Measurements from ENCODE around the gene LGALS12.

Gene LGALS12

DNA sequence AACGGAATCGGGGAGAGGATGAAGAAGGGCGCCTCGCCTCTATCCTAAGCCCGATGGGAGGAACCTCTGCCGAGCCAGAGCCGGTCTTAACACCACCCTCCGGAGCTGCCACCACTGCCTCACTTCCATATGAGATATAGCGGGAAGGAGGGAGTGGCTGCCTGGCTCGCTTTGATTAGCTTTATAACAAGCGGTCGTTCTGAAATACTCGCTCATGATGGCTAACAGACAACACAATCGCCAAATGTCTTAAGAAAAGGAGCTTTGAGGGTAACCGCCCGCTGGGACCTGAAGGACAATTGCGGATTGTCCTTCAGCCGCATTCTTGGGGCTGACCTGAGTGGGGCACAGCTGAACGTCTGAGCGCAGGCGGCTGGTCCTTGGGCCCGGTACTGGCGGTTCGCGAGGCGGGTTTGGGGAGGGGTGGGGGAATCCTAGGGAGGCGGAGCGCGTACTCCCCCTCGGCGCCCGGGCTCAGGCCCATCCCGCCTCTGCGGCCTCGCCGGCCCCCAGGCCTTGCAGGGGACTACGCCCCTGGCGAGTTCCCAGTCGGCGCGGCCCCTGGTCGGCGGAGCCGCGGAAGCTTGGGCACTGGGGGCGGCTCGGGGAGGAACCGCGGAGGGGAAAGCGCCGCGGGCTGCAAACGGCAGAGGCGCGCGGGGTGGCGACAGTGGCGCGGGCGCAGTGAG lies 15.2 kb upstream of the LGALS12 start, which contains the start of gene PLAAT5:
TSS of gene PLAAT5 (minus strand) at position 617 of the 689 bp plus-strand sequence. CDS start at position 484, 133 bp downstream.
- H3K4me1 ChIP-seq (ENCODE audit: insufficient read depth, low read length) = no peaks in the 10 kb centered on the region
- H3K4me2 ChIP-seq (ENCODE audit: insufficient read depth, low read length) = no peak within 1 kb of the TSS

DNA sequence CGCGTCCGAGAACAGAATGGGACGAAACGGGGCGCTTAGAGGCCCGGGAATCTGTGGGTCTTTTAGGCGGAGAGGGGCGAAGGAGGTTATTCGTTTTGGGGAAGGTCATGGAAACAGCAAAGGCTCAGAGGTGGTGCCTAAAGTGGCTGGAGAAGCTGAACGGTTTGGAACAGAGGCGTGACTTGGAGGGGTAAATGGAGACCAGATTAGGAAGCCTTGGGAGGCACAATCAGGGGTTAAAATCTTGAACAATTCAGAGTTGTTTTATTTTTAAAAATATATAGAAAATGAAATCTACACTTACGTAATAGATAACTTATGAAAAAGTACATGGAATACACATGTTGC lies 14.7 kb upstream of the LGALS12 start:
- Histone ChIP-seq H2AFZ (ENCODE audit: low read depth, low read length) (no peak overlapping the region), H3K9me3 (ENCODE audit: insufficient read depth, low read length, severe bottlenecking) (no peaks in the 10 kb centered on the region), H3K4me3 (ENCODE audit: low read depth in 1 of 2, low read length in 2 of 2) (no peak overlapping the region), H3K79me2 (ENCODE audit: insufficient read depth, low read length) (no peaks in the 10 kb centered on the region), H3K9ac (ENCODE audit: low read depth, low read length) (no peak overlapping the region), H3K4me2 (ENCODE audit: insufficient read depth, low read length) (no peak overlapping the region), H3K27me3 (ENCODE audit: insufficient read depth, low read length, poor library complexity) (peaks cover 37% of the 10 kb centered on the region), H3K4me1 (ENCODE audit: insufficient read depth, low read length) (no peaks in the 10 kb centered on the region), H3K36me3 (ENCODE audit: insufficient read depth, low read length) (no peaks in the 10 kb centered on the region), H4K20me1 (ENCODE audit: insufficient read depth, low read length) (no peaks in the 10 kb centered on the region), H3K27ac (ENCODE audit: low read length) (no peak overlapping the region)
- TF ChIP-seq EZH2 (IDR thresholded peaks at IDR 0.05; ENCODE audit: borderline replicate concordance, low read depth, low read length, severe bottlenecking) = no peak
- TF ChIP-seq, protein P1, sequence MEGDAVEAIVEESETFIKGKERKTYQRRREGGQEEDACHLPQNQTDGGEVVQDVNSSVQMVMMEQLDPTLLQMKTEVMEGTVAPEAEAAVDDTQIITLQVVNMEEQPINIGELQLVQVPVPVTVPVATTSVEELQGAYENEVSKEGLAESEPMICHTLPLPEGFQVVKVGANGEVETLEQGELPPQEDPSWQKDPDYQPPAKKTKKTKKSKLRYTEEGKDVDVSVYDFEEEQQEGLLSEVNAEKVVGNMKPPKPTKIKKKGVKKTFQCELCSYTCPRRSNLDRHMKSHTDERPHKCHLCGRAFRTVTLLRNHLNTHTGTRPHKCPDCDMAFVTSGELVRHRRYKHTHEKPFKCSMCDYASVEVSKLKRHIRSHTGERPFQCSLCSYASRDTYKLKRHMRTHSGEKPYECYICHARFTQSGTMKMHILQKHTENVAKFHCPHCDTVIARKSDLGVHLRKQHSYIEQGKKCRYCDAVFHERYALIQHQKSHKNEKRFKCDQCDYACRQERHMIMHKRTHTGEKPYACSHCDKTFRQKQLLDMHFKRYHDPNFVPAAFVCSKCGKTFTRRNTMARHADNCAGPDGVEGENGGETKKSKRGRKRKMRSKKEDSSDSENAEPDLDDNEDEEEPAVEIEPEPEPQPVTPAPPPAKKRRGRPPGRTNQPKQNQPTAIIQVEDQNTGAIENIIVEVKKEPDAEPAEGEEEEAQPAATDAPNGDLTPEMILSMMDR (IDR thresholded peaks at IDR 0.05; ENCODE audit: borderline replicate concordance, extremely low read depth, low read length, poor library complexity, severe bottlenecking) = no peak
- DNase-seq (no peak), ATAC-seq (ENCODE audit: insufficient read depth, low read depth) (no peak)

More for the DNA sequence above, 15.2 kb upstream of the LGALS12 start, which contains the start of gene PLAAT5:
- no peak within 1 kb of the TSS for H3K27ac ChIP-seq (ENCODE audit: low read length)
- no peak within 1 kb of the TSS for H3K4me3 ChIP-seq (ENCODE audit: low read depth in 1 of 2, low read length in 2 of 2)
- no peak within 1 kb of the TSS for H3K9ac ChIP-seq (ENCODE audit: low read depth, low read length)
- H3K79me2 ChIP-seq (ENCODE audit: insufficient read depth, low read length) = no peaks in the 10 kb centered on the region
- no peaks in the 10 kb centered on the region for H4K20me1 ChIP-seq (ENCODE audit: insufficient read depth, low read length)
- H3K36me3 ChIP-seq (ENCODE audit: insufficient read depth, low read length) = no peaks in the 10 kb centered on the region
- no peak for DNase-seq
- H3K27me3 ChIP-seq (ENCODE audit: insufficient read depth, low read length, poor library complexity) = peaks cover 37% of the 10 kb centered on the region
- no peak within 1 kb of the TSS for H2AFZ ChIP-seq (ENCODE audit: low read depth, low read length)
- H3K9me3 ChIP-seq (ENCODE audit: insufficient read depth, low read length, severe bottlenecking) = no peaks in the 10 kb centered on the region
- ATAC-seq (ENCODE audit: insufficient read depth, low read depth) = no peak
- TF ChIP-seq EZH2 (IDR thresholded peaks at IDR 0.05; ENCODE audit: borderline replicate concordance, low read depth, low read length, severe bottlenecking) = no peak
- TF ChIP-seq, protein P1 (IDR thresholded peaks at IDR 0.05; ENCODE audit: borderline replicate concordance, extremely low read depth, low read length, poor library complexity, severe bottlenecking) = no peak

DNA sequence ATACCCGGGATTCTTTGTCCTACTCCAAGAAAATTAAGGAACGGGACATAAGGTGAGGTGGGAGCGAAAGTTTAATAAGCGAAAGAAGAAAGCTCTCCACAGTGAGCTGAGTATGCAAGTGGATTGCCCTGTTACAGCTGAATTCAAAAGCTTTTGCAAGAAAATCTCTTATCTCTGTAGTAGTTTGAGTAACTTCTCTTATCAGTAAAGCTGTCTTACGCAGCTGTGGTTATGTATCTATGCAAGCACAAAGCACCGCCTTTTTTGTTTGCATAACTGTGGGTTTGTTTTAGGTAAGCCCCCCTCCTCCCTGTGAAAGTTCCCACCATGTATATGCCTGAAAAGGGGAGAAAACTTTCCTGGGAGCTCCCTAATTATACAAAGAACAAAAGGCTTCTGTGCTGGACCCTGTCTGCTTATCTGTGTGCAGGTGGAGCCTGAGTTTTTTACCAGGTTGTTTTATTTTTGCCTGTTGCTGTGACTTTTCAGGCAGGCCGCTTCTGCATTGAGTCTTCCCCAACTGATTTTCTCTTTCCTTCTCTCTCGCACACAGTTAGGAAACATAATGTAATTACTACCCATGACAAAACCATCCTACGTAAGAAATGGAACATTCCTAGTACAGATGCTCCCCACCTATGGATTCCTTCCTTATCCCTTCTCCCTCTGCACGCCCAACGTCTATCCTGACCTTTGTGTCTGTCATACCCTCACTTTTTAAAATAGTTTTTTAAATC lies 14.1 kb upstream of the LGALS12 start:
- Histone ChIP-seq H2AFZ (ENCODE audit: low read depth, low read length) (no peak overlapping the region), H3K4me2 (ENCODE audit: insufficient read depth, low read length) (no peak overlapping the region), H3K9ac (ENCODE audit: low read depth, low read length) (no peak overlapping the region), H3K36me3 (ENCODE audit: insufficient read depth, low read length) (no peaks in the 10 kb centered on the region), H3K27me3 (ENCODE audit: insufficient read depth, low read length, poor library complexity) (peaks cover 37% of the 10 kb centered on the region), H4K20me1 (ENCODE audit: insufficient read depth, low read length) (no peaks in the 10 kb centered on the region), H3K9me3 (ENCODE audit: insufficient read depth, low read length, severe bottlenecking) (no peaks in the 10 kb centered on the region), H3K4me3 (ENCODE audit: low read depth in 1 of 2, low read length in 2 of 2) (no peak overlapping the region), H3K27ac (ENCODE audit: low read length) (no peak overlapping the region), H3K4me1 (ENCODE audit: insufficient read depth, low read length) (no peaks in the 10 kb centered on the region), H3K79me2 (ENCODE audit: insufficient read depth, low read length) (no peaks in the 10 kb centered on the region)
- TF ChIP-seq EZH2 (IDR thresholded peaks at IDR 0.05; ENCODE audit: borderline replicate concordance, low read depth, low read length, severe bottlenecking) = no peak
- TF ChIP-seq, protein P1 (IDR thresholded peaks at IDR 0.05; ENCODE audit: borderline replicate concordance, extremely low read depth, low read length, poor library complexity, severe bottlenecking) = no peak
- DNase-seq = no peak
- no peak for ATAC-seq (ENCODE audit: insufficient read depth, low read depth)

All from DND-41 (cell line).